Heart left ventricle (tissue), 16 donors: ENCODE results near the gene ZNF605. TPM values are rescaled to one million over a fixed set of nuclear protein-coding genes. Genes with fewer than 3 reads are reported as not detected.

ENCODE experiments used
- ATAC-seq, 4 donors: fragments of 200-7000 bp; cut with Tn5 transposase; one replicate each; pipeline ENCODE4 v1.9.1; 2020 to 2022; ENCODE audit warnings: moderate library complexity in 4 of 4, mild to moderate bottlenecking in 3 of 4, moderate number of reproducible peaks in 1 of 4
- DNase-seq, 5 donors: peaks; one replicate each; pipeline ENCODE4 v3.0.0-alpha.2; 2020
- H3K27ac ChIP-seq, 12 donors: fragments of 200-600 bp; sonication (generic) in 4 of 12; one replicate each; pipeline versions ENCODE4 v1.5.0 to v1.8.0; 2016 to 2022; ENCODE audit warnings: mild to moderate bottlenecking in 2 of 12
- H3K27me3 ChIP-seq, 9 donors: fragments of 200-600 bp; sonication (generic) in 2 of 9; one replicate each; pipeline versions ENCODE4 v1.5.1 to v1.8.0; 2016 to 2022; ENCODE audit warnings: mild to moderate bottlenecking in 3 of 9
- H3K36me3 ChIP-seq, 9 donors: fragments of 200-600 bp; sonication (generic) in 2 of 9; one replicate each; pipeline versions ENCODE4 v1.5.0 to v1.8.0; 2018 to 2022; ENCODE audit warnings: mild to moderate bottlenecking in 2 of 9
- H3K4me1 ChIP-seq, 12 donors: fragments of 200-600 bp; sonication (generic) in 4 of 12; one replicate each; pipeline versions ENCODE4 v1.5.0 to v1.8.0; 2016 to 2022; ENCODE audit warnings: mild to moderate bottlenecking in 3 of 12
- H3K4me3 ChIP-seq, 12 donors: fragments of 200-600 bp; sonication (generic) in 4 of 12; one replicate each; pipeline versions ENCODE4 v1.5.0 to v1.8.0; 2017 to 2022; ENCODE audit warnings: mild to moderate bottlenecking in 9 of 12, moderate library complexity in 4 of 12
- H3K9me3 ChIP-seq, 12 donors: fragments of 200-600 bp; sonication (generic) in 4 of 12; one replicate each; pipeline versions ENCODE4 v1.5.0 to v1.8.0; 2016 to 2022; ENCODE audit warnings: mild to moderate bottlenecking in 1 of 12
- CTCF ChIP-seq, 12 donors: fragments of 200-600 bp; sonication (generic) in 4 of 12; IDR thresholded peaks; one replicate each; pipeline versions ENCODE4 v1.5.0 to v1.8.0; 2018 to 2022; ENCODE audit warnings: antibody characterized with exemption in 12 of 12, mild to moderate bottlenecking in 5 of 12
- POLR2A ChIP-seq, 2 donors: fragments of 450-650 bp; IDR thresholded peaks; one replicate each; pipeline ENCODE4 v1.6.1; 2017; ENCODE audit warnings: antibody characterized with exemption in 2 of 2, mild to moderate bottlenecking in 2 of 2, moderate library complexity in 2 of 2
- WGBS, 4 donors: extraction: QIAGEN DNeasy Blood & Tissue Kit in 2 of 4; methylation state at CpG; one replicate each; pipeline versions ENCODE4 v1.1.5 to v1.1.7; 2013 to 2018; 5-methylcytosine and 5-hydroxymethylcytosine counted together
- intact Hi-C, 10 donors: fragments of 100-400 bp; cut with DNase I; formaldehyde crosslinking; loops; one replicate each; pipeline versions ENCODE4 v1.11.1 to v1.14.2; 2022
- polyA plus RNA-seq, 2 donors: library from polyadenylated mRNA; stranded (reverse); fragments of 200-250 nt; gene quantifications; one replicate each; pipeline ENCODE4 v1.2.3, GENCODE V29; 2013
- total RNA-seq, 9 donors: library from RNA; depleted of rRNA in 2 of 9; stranded (reverse); fragments of >200 nt in 2 of 9; fragmentation: NEBNext Ultra II Directional in 3 of 9; extraction: Animal tissue kit (Norgen Biotek cat#: 25700) in 3 of 9; gene quantifications; one replicate each; pipeline versions ENCODE4 v1.1.0 to v1.2.4, GENCODE V29; 2016 to 2023
- donor health status: ischemic (EF 13 %, LVEDD 7.1; RV severe dilation, severe dysfunction).
- donor health status: healthy with polysubstance abuse.
- donor health status: DM: no; HTN: yes; CAD: no.
- donor health status: DM: no; HTN: no; CAD: no.
- donor health status: ischemic (EF 25% LVEDD 6.9; RV normal size, moderate dysfunction).
- donor health status: ischemic (EF 25% LVEDD 5.7; RV mildly dilated, moderate dysfunction).
- donor health status: healthy.
- donor health status: DM: yes; HTN: yes; CAD: no.
- donor health status: ischemic (EF 35%, LVEDD 5.7; RV mildly dilated, moderate dysfunction).
- donor health status: nonischemic (EF 11% LVEDD 7.7; RV severe dilation, severe dysfunction).
- donor health status: DM: yes; HTN: yes; CAD: no.
- donor health status: PGD.
- donor health status: ischemic (EF 29% LVEDD 5.4; RV normal size, mild dysfunction).
- donor health status: nonischemic (EF 23%, LVEDD 6.1; RV moderate dilation, normal function).

The ZNF605 gene
- total and polyA plus RNA-seq, 11 donors: 3.4 to 14.2 (median 10.2) TPM

GRCh38 chr12:132907216-132907615, 48.9 kb downstream of the ZNF605 start:
- peak overlapping the region in 8 of 12 donors; percentile 0 to 83 (median 64) for H3K4me3 ChIP-seq
- H3K27ac ChIP-seq: no peak overlapping the region
- H3K36me3 ChIP-seq: no peaks in the 10 kb centered on the region
- peaks cover 0 to 24% (median 8%) of the 10 kb centered on the region in 12 donors for H3K4me1 ChIP-seq
- TF ChIP-seq CTCF (IDR thresholded peaks at IDR 0.05): no peak
- no peak for TF ChIP-seq POLR2A (IDR thresholded peaks at IDR 0.05)
- ATAC-seq: no peak
- DNase-seq: no peak
- H3K27me3 ChIP-seq: peaks cover 0 to 27% (median 5%) of the 10 kb centered on the region in 9 donors
- 18 to 31% (median 23%) methylated on average over 16 of the region's 16 CpGs for WGBS, 4 donors
- peaks cover 0 to 37% (median 6%) of the 10 kb centered on the region in 12 donors for H3K9me3 ChIP-seq
- intact Hi-C loops: loop anchor here in 1 of 10 donors (10.0 kb wide), 1 partner anchor 142 kb away; the partner anchor contains the start of gene ANKLE2

GRCh38 chr12:132904718-132905328, 51.3 kb downstream of the ZNF605 start:
- TF ChIP-seq POLR2A (IDR thresholded peaks at IDR 0.05) (no peak), CTCF (IDR thresholded peaks at IDR 0.05) (peak; percentile 70 to 95 (median 83))
- peak in 3 of 4 donors; percentile 21 to 36 (median 31) for ATAC-seq
- intact Hi-C loops: loop anchor here in 1 of 10 donors (10.0 kb wide), 1 partner anchor 140 kb away; the partner anchor contains the start of gene ANKLE2
- WGBS, 4 donors: 6 to 10% (median 9%) methylated on average over 28 to 30 of the region's 30 CpGs
- Histone ChIP-seq H3K4me3 (peak overlapping the region in 9 of 12 donors; percentile 6 to 50 (median 33)), H3K27me3 (peaks cover 0 to 27% (median 5%) of the 10 kb centered on the region in 9 donors), H3K4me1 (peaks cover 0 to 24% (median 8%) of the 10 kb centered on the region in 12 donors), H3K27ac (peak overlapping the region in 1 of 12 donors; percentile 51), H3K9me3 (peaks cover 0 to 13% (median 0%) of the 10 kb centered on the region in 12 donors), H3K36me3 (no peaks in the 10 kb centered on the region)
- peak; percentile 79 to 94 (median 85) for DNase-seq

- DNase-seq: no peak
- Histone ChIP-seq H3K9me3 (no peaks in the 10 kb centered on the region), H3K4me3 (no peak overlapping the region), H3K27me3 (no peaks in the 10 kb centered on the region), H3K27ac (no peak overlapping the region), H3K36me3 (no peaks in the 10 kb centered on the region), H3K4me1 (no peaks in the 10 kb centered on the region)
- TF ChIP-seq POLR2A (IDR thresholded peaks at IDR 0.05) (no peak), CTCF (IDR thresholded peaks at IDR 0.05) (no peak)
- ATAC-seq: no peak
- 72 to 75% (median 74%) methylated on average over 5 of the region's 5 CpGs for WGBS, 4 donors
- intact Hi-C loops: no loop called here
These were observed 57.1 kb downstream of the ZNF605 start for GRCh38 chr12:132899033-132899432.

GRCh38 chr12:132888852-132889251, 67.3 kb downstream of the ZNF605 start:
- no peak for TF ChIP-seq POLR2A (IDR thresholded peaks at IDR 0.05)
- no peak for TF ChIP-seq CTCF (IDR thresholded peaks at IDR 0.05)
- peak overlapping the region in 3 of 12 donors; percentile 97 to 100 (median 97) for H3K27ac ChIP-seq
- peaks cover 0 to 24% (median 6%) of the 10 kb centered on the region in 12 donors for H3K4me1 ChIP-seq
- peak overlapping the region in 5 of 12 donors; percentile 69 to 96 (median 87) for H3K4me3 ChIP-seq
- ATAC-seq: no peak
- no peaks in the 10 kb centered on the region for H3K27me3 ChIP-seq
- 70 to 78% (median 77%) methylated on average over 6 of the region's 6 CpGs for WGBS, 4 donors
- intact Hi-C loops: loop anchor here in 3 of 10 donors (2.0 to 10.0 kb wide), 3 partner anchors 62 to 124 kb away; partner anchors contain the start of genes ANKLE2 (in 2 of the 3) and GOLGA3 (in 1 of the 3)
- no peaks in the 10 kb centered on the region for H3K9me3 ChIP-seq
- H3K36me3 ChIP-seq: peaks cover 0 to 11% (median 6%) of the 10 kb centered on the region in 9 donors
- no peak for DNase-seq
